Astrocyte of the spinal cord (primary cell): ENCODE measurements around the gene CDKAL1.

ENCODE experiments used
- DNase-seq: peaks from one replicate; pipeline ENCODE4 v3.0.0; 2011; ENCODE audit warnings: low read depth, low spot score
- H3K4me3 ChIP-seq: 2 replicates; pipeline ENCODE4 v1.5.1; 2011; ENCODE audit warnings: low read depth, mild to moderate bottlenecking, low read length, moderate library complexity
- in situ Hi-C: cut with HindIII; loops from 2 replicates; pipeline ENCODE4 v1.10.0; 2017; ENCODE audit warnings: low sequenced_read_pairs
- TF ChIP-seq, protein P1 (sequence below): IDR thresholded peaks from 2 replicates; pipeline ENCODE4 v1.5.1; 2012; ENCODE audit warnings: low read depth, mild to moderate bottlenecking, low read length, inconsistent platforms

Gene CDKAL1

DNA sequence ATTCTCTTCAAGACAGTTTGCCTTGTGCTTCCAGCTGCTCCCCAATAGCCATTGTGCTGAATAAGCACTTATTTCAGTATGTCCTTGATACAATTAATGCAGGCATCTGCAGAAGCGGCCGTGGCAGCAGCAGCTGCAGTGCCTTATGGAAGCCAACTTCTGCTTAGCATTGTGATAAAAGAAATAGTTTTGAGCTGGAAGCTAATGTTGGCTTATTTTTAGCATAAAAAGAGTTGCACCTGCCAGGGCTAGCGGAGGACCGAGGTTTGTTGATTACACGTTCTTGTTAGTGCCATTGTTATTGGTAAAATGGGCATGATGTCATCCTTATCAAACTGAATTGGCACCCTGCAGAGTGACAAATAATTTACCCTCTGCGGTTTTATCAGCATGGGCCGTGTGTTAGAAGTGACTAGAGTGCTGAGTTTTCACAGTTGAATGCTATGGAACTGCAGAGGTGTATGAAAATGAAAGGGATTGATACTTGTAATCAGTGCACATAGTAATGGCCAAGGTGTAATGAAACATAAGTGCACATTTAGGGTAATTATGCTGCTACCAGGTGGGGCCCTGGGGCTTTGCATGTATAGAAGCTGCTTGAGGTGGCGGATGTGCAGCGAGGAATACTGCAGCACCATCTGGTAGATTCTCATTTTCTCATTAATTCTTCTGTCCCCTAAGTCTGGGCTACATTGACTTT lies 334.3 kb downstream of the CDKAL1 start:
- TF ChIP-seq, protein P1, sequence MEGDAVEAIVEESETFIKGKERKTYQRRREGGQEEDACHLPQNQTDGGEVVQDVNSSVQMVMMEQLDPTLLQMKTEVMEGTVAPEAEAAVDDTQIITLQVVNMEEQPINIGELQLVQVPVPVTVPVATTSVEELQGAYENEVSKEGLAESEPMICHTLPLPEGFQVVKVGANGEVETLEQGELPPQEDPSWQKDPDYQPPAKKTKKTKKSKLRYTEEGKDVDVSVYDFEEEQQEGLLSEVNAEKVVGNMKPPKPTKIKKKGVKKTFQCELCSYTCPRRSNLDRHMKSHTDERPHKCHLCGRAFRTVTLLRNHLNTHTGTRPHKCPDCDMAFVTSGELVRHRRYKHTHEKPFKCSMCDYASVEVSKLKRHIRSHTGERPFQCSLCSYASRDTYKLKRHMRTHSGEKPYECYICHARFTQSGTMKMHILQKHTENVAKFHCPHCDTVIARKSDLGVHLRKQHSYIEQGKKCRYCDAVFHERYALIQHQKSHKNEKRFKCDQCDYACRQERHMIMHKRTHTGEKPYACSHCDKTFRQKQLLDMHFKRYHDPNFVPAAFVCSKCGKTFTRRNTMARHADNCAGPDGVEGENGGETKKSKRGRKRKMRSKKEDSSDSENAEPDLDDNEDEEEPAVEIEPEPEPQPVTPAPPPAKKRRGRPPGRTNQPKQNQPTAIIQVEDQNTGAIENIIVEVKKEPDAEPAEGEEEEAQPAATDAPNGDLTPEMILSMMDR: no peak
- no peak for DNase-seq
- in situ Hi-C loops: no loop called here
- no peak overlapping the region for H3K4me3 ChIP-seq

DNA sequence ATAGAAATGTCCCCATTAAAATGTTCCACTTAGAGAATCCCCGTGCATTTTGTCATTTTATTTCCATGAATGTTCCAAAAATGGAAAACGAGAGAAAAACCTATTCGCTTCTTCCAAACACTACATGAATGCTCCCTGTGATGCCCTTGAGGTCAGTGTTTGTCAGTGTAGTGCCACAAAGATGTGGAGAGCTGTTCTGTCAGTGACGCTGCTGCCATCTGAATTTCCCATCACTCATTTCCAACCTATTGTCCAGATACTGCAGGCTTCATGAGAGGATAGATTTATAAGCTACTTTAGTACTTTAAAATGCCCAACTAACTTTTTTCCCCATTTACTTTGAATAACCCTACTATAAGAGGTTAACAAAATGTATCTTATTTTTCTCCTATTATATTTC lies 335.8 kb downstream of the CDKAL1 start:
- in situ Hi-C loops: no loop called here
- TF ChIP-seq, protein P1: no peak
- no peak for DNase-seq
- H3K4me3 ChIP-seq: no peak overlapping the region

DNA sequence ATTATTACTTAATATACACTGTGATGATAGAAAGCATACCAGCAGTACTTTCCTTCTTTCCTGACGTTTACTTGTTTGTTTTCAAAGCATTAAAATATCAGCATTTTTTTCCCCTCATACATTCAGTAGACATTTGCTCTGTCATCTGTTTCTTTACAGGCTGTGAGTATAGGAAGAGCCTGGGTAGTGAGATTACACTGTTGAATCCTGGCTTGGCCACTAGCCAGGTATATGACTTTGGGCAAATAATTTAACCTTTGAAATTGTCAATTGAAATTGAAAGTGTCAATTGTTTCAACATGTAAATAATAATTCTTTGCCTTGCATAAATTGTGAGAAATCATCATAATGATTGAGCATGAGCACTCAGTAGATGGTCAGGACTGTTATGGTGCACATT lies 336.2 kb downstream of the CDKAL1 start:
- in situ Hi-C loops: no loop called here
- TF ChIP-seq, protein P1: no peak
- H3K4me3 ChIP-seq: no peak overlapping the region
- no peak for DNase-seq

DNA sequence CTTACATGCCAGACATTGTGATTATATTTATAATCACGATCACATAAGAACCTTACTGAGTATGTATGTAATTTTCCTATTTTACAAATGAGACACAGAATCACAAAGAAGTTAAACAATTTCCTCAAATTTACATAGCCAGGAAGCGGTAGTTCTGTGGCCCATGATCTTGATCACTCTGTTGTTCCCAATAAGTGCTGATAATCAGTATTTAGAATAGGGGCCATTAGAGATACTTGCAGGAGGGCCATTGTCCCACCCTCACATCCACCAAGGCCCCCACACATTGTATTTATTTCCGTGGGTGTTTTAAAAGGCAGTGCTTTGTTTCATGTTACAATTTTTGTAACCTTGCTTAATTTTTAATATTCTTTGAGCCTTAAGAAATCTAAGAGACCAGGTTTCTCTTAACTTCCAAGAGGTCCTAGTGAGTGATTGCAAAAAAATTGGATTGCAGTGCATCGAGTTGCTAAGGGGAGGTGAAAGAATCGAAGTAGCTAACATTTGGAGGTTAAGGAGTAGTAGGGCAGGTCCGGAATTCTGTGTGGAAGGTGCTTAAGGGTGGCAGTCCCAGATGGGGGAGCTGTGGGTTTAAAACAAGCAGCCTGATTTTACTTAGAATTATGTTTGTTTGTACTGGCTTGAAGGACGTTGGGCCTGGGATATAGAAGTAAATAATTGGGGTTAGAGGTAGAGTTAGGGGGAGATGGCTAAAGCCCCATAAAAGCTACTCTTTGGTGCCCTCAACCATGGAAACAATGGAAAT lies 339.4 kb downstream of the CDKAL1 start:
- peak; percentile 25 for DNase-seq
- in situ Hi-C loops: no loop called here
- TF ChIP-seq, protein P1: peak; percentile 24
- H3K4me3 ChIP-seq: no peak overlapping the region

DNA sequence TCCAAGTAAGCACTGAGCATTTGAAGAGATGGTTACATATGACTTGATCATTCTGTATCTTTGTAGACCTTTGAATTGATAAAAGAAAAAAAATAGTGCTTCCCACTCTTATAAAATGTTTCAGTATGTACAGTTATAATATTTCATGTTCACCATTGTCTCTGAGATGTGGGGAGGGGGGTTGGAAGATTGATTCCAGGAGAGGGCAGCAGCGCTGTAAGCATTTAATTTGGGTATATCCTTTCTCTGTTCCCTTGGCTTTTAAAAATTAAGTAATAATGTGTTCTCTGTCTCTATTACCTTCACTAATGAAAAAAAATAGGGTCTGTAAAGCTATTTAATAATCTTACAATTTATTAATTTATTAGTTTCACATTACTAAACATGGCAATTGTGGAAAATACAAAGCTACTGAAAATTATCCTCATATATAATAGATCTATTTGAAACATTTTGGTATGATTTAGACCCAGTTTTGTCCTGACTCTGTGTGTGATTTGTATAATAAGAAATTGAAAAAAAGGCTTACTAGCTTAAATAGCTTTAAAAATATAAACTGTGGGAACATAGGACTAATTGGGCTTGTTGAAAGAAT lies 341.2 kb downstream of the CDKAL1 start:
- DNase-seq: peak; percentile 64
- in situ Hi-C loops: no loop called here
- TF ChIP-seq, protein P1: peak; percentile 51
- no peak overlapping the region for H3K4me3 ChIP-seq

DNA sequence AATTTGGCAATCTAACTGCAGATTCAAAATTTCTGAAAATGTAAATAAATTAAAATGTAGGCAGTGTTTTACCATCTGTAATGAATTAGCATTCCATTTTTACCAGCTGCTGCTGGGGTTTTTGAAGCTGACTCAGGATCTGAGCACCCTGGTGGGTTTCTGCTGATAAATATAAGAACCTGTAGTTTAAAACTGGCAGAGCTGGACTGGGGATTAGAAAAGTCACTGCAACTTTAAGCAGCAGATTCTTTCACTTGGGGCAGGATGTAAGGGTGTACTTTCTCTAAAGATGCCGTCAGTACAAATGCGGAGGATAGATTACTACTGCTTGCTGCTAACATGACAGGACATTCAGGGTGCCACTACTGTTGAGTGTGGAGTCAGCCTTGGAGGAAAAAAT lies 341.8 kb downstream of the CDKAL1 start:
- TF ChIP-seq, protein P1: no peak
- H3K4me3 ChIP-seq: no peak overlapping the region
- in situ Hi-C loops: no loop called here
- peak; percentile 89 for DNase-seq
